ENCODE data around the gene TEX29. TPM values are rescaled to one million over a fixed set of nuclear protein-coding genes. Genes with fewer than 3 reads are reported as not detected.

TEX29 gene
- total and polyA plus RNA-seq, 3 donors from 2014 or later, result 10.4 to 48.9 (median 15.8) TPM

DNA sequence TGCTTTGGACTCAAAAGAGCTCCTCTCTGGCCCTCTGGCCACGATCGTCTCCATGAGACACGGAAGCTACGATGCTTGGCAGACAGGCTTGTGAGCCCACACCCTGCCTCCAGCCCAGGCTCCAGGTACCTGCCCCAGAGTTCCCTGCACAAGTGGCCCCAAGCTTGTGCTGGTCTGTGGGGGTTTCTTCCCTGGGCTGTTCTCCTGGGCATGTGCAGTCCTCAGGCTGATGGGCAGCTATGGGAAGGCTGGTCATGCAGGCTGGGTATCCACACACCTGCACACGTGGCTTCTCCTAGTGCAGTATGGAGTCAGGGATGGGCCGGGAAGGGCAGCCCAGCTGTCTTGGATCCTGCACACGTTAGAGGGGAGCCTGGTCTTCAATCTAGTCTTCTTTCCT is 43.1 kb downstream of the TEX29 start:
- no peaks in the 10 kb centered on the region for H3K27me3 ChIP-seq
- WGBS, 2 donors, result 40 to 86% methylated on average over 1 to 7 of the region's 7 CpGs
- TF ChIP-seq, protein P1, sequence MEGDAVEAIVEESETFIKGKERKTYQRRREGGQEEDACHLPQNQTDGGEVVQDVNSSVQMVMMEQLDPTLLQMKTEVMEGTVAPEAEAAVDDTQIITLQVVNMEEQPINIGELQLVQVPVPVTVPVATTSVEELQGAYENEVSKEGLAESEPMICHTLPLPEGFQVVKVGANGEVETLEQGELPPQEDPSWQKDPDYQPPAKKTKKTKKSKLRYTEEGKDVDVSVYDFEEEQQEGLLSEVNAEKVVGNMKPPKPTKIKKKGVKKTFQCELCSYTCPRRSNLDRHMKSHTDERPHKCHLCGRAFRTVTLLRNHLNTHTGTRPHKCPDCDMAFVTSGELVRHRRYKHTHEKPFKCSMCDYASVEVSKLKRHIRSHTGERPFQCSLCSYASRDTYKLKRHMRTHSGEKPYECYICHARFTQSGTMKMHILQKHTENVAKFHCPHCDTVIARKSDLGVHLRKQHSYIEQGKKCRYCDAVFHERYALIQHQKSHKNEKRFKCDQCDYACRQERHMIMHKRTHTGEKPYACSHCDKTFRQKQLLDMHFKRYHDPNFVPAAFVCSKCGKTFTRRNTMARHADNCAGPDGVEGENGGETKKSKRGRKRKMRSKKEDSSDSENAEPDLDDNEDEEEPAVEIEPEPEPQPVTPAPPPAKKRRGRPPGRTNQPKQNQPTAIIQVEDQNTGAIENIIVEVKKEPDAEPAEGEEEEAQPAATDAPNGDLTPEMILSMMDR (IDR thresholded peaks at IDR 0.05), result no peak
- TF ChIP-seq POLR2A (IDR thresholded peaks at IDR 0.05), result no peak

DNA sequence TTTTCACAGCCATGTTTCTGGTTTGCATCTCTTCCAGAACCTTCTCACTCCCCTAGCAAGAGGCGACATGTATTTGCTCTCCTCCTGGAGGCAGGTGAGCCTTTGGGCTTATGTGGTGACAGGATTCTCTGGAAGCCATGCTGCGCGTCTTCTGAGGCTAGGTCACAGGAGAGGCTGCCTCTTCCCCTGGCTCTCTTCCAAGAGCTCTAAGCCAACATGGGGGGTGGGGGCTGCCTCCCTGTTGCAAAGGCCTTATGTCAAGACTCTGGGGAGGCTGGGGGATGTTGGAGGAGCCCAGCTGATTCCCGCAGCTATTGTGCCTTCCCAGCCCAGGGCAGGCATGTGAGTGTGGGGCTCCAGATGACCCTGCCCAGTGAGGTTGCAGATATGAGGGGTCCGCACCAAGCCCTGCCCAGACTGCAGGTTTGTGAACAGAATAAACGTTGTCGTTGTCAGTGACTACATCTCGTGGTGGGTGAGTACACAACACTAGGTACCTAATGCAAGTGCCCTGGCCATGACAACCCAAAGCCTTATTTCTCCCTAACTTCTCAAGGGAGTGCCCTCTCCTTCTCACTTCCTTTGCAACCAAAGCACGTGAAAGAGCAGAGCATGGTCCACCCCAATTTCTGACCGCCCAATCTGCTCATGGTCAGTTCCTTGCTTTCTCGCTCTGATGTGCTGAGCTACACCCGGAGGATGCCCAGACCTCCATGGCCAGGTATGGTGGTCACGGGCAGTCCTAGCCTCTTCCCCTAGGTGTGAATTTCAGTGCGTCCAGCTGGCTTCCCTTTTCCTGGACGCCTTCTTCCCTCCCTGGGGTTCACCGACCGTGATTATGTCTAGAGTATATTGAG is 44.9 kb downstream of the TEX29 start:
- Histone ChIP-seq H3K4me3 (no peak overlapping the region), H3K27ac (no peak overlapping the region), H3K27me3 (no peaks in the 10 kb centered on the region), H3K4me1 (no peaks in the 10 kb centered on the region), H3K36me3 (ENCODE audit: low read depth, missing control alignments) (no peaks in the 10 kb centered on the region), H3K9me3 (no peaks in the 10 kb centered on the region)
- 87 to 91% methylated on average over 16 to 17 of the region's 17 CpGs for WGBS, 2 donors
- no peak for DNase-seq
- intact Hi-C loops (cut with DNase I; ENCODE audit: low total_unique reads), result no loop called here
- no peak for TF ChIP-seq POLR2A (IDR thresholded peaks at IDR 0.05)
- TF ChIP-seq, protein P1 (IDR thresholded peaks at IDR 0.05), result no peak

More for the DNA sequence above, 43.1 kb downstream of the TEX29 start:
- no peak overlapping the region for H3K4me3 ChIP-seq
- H3K27ac ChIP-seq, result no peak overlapping the region
- H3K4me1 ChIP-seq, result no peaks in the 10 kb centered on the region
- no peak for DNase-seq
- intact Hi-C loops (cut with DNase I; ENCODE audit: low total_unique reads), result no loop called here
- no peaks in the 10 kb centered on the region for H3K9me3 ChIP-seq
- H3K36me3 ChIP-seq (ENCODE audit: low read depth, missing control alignments), result no peaks in the 10 kb centered on the region

DNA sequence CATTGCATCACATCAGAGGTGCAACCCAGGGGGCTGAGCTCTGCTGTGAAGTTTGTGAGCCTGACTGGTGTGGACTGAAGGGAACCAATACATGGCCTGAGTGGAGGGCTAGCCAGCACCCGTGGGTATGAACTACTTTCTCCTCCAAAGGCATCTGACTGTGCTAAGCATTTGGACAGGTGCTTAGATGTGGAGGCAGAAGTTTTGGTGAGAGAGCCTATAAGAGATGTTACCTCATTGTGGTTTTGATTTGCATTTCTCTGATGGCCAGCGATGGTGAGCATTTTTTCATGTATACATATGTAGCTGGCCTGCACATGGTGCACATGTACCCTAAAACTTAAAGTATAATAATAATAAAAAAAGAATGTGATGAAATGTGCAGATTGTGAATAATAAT is 46.9 kb downstream of the TEX29 start:
- Histone ChIP-seq H3K9me3 (no peaks in the 10 kb centered on the region), H3K27ac (no peak overlapping the region), H3K27me3 (no peaks in the 10 kb centered on the region), H3K4me3 (no peak overlapping the region), H3K4me1 (no peaks in the 10 kb centered on the region), H3K36me3 (ENCODE audit: low read depth, missing control alignments) (no peaks in the 10 kb centered on the region)
- 94 to 95% methylated on average over 2 of the region's 2 CpGs for WGBS, 2 donors
- no peak for DNase-seq
- TF ChIP-seq, protein P1 (IDR thresholded peaks at IDR 0.05), result no peak
- no peak for TF ChIP-seq POLR2A (IDR thresholded peaks at IDR 0.05)
- intact Hi-C loops (cut with DNase I; ENCODE audit: low total_unique reads), result no loop called here

DNA sequence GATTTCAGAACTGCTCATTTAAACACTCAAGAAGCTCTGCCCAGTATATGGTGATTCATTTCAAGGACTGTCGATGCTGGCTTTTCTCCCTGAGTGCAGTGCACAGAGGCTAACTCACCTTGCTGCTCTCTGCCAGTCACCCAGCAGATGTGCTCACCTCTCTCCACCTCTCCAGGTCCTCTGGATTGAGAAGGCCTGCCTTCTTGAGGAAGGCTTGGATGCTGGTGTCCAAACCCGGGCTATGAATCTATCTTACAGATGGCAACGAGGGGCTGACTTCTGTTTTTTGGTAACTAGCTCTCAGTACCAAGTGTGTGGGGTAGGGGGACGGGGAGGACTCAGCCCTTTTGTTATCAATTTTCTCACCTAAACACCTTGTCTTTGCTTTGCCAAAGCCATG is 47.6 kb downstream of the TEX29 start:
- Histone ChIP-seq H3K36me3 (ENCODE audit: low read depth, missing control alignments) (no peaks in the 10 kb centered on the region), H3K27me3 (no peaks in the 10 kb centered on the region), H3K4me1 (no peaks in the 10 kb centered on the region), H3K9me3 (no peaks in the 10 kb centered on the region), H3K4me3 (no peak overlapping the region), H3K27ac (no peak overlapping the region)
- 88 to 93% methylated on average over 4 of the region's 4 CpGs for WGBS, 2 donors
- DNase-seq, result no peak
- intact Hi-C loops (cut with DNase I; ENCODE audit: low total_unique reads), result no loop called here
- no peak for TF ChIP-seq POLR2A (IDR thresholded peaks at IDR 0.05)
- TF ChIP-seq, protein P1 (IDR thresholded peaks at IDR 0.05), result no peak

DNA sequence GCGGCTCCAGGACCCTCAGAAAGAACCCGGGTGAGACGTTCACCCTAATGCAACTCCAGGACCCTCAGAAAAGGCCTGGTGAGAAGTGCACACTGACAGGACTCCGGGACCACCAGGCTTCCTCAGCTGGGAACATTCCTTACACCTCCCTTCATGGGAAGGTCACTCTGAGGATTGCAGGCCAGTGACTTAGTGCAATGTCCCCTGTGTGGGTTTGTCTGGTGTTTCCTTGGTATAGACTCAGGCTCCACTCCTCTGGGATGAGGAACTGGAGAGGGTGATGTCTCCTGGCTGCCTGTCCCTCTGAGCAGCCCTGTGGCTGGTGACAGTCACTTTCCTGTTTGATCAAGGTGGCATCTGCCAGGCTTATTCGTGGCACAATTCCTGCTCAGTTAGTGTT is 49.7 kb downstream of the TEX29 start:
- Histone ChIP-seq H3K4me1 (no peaks in the 10 kb centered on the region), H3K9me3 (no peaks in the 10 kb centered on the region), H3K27ac (no peak overlapping the region), H3K36me3 (ENCODE audit: low read depth, missing control alignments) (no peaks in the 10 kb centered on the region), H3K4me3 (no peak overlapping the region), H3K27me3 (no peaks in the 10 kb centered on the region)
- 91 to 95% methylated on average over 5 of the region's 5 CpGs for WGBS, 2 donors
- no peak for DNase-seq
- TF ChIP-seq POLR2A (IDR thresholded peaks at IDR 0.05), result no peak
- TF ChIP-seq, protein P1 (IDR thresholded peaks at IDR 0.05), result no peak
- intact Hi-C loops (cut with DNase I; ENCODE audit: low total_unique reads), result no loop called here

Data from testis (tissue), 3 donors.